SU-DHL-6 (cell line): ENCODE measurements around the gene GPATCH2.

Experiments
- EZH2phosphoT487 ChIP-seq: fragments of 200-600 bp; sonication (generic), shearing (Covaris generic); conservative IDR thresholded peaks from 2 replicates; pipeline ENCODE4 v1.6.1; 2018; ENCODE audit warnings: mild to moderate bottlenecking, antibody characterized with exemption, low read length, moderate library complexity, mixed read lengths
- TF ChIP-seq, protein P1 (sequence below): fragments of 200-600 bp; sonication (generic); IDR thresholded peaks from one replicate; pipeline ENCODE4 v1.5.1; 2017; ENCODE audit warnings: antibody characterized with exemption, mild to moderate bottlenecking, low read length, moderate library complexity; ENCODE audit not compliant: insufficient read depth, poor library complexity, severe bottlenecking

DNA sequence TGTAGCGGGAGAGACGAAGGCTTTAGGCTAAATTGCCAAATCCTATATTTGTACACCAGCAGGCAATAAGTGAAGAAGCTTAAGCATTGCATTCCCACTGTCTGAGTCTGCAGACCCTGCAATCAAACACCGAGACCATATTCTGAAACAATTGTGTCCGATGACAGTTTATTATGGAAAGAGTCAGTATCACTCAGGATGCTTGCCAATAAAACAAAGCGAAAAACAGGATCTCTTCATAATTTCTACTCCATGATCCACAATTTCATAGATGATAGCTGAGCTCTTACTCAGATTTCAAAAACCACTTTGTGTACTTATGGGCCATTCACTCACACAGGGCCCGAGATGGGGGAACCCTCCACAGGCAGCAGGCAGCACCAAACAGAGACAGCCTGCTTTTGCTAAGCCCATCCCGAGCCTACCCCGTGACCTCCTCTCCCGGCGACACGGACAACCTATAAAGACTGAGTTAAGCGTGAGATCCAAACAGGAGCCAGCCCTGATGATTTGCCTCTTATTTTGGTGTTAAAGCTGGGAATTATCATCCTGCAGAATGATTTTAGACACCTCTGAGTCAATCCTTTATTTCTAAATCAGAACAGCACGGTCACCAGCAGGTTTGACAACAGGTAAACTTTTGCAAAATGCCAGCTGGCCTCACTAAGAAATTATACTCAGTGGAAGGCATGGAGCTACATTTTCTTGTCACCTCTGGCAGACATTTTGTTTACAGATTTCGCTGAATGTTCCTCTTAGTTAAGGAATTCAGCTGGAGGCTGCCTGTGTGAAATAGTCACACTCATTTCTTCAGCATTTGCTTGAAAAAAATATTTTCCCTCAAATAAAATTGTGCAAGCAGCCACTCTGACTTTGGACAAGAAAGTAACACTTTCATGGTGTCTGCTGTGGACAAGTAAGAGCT is 212.4 kb downstream of the GPATCH2 start:
- TF ChIP-seq, protein P1, sequence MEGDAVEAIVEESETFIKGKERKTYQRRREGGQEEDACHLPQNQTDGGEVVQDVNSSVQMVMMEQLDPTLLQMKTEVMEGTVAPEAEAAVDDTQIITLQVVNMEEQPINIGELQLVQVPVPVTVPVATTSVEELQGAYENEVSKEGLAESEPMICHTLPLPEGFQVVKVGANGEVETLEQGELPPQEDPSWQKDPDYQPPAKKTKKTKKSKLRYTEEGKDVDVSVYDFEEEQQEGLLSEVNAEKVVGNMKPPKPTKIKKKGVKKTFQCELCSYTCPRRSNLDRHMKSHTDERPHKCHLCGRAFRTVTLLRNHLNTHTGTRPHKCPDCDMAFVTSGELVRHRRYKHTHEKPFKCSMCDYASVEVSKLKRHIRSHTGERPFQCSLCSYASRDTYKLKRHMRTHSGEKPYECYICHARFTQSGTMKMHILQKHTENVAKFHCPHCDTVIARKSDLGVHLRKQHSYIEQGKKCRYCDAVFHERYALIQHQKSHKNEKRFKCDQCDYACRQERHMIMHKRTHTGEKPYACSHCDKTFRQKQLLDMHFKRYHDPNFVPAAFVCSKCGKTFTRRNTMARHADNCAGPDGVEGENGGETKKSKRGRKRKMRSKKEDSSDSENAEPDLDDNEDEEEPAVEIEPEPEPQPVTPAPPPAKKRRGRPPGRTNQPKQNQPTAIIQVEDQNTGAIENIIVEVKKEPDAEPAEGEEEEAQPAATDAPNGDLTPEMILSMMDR, result no peak
- no peak for TF ChIP-seq EZH2phosphoT487
